Central memory CD4-positive, alpha-beta T cell (primary cell): ENCODE results near the gene AP3D1.

Experiments
- DNase-seq: peaks from one replicate; pipeline ENCODE4 v3.0.0; 2022

The AP3D1 gene

DNA sequence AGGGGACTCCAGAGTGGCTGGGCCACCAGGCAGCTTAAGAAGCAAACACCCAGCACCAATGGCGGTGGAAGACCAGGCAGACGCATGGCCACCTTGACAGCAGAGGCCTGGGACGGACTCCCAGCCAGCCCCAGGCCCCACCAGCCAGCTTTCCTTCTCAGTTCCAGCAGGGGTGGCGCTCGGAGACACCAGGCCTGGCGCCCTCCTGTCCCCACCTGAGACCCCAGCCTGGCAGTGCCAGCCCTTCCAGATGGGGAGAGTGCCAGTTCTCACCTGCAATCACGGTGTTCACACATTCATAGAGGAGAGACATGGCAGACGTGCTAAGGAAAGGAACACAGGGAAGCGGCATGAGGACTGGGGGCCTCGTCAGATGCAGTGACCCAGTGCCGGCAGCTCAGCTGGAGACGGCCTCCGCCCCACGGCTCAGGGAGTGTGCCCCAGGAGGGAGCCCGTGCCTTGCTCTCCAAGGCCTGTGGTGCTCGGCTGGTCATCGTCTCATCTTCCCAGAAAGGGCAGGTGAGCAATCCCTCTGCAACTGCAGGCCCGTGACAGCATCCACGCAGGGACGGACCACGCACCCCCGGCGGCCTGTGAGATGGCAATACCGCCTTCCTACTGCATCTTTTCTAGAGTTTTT lies 24.4 kb downstream of the AP3D1 start:
- no peak for DNase-seq

DNA sequence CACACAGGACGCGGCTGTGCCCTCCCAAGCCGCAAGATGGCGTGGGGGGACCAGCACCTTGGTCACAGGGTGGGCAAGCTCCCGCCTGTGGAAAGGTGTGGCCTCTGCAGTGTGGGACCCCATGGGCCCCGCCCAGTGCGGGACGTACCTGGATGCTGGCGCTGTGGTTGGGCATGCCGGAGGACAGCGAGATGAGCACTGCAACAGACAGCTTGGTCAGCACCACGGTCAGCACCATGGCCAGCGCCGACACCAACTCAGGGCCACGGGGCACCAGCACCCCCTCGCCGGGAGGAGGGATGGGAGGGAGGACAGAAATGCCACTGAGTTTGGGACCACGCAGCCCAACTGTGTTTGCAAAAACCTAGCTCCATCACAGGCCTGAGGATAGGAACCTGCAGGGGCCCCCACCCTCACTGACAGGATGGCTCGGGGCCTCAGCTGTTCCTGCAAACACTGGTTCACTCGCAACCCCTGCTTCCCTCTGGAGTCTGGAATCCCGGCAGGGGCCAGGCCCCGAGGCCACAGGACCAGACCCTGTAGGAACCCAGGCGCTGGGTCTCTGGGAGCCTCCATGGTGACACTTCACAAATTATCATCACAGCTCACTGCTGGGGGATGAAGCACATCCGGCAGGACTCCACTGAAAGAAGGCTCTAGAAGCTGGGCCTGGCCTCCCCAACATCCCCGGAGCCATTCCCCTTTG lies 27.5 kb downstream of the AP3D1 start:
- no peak for DNase-seq

DNA sequence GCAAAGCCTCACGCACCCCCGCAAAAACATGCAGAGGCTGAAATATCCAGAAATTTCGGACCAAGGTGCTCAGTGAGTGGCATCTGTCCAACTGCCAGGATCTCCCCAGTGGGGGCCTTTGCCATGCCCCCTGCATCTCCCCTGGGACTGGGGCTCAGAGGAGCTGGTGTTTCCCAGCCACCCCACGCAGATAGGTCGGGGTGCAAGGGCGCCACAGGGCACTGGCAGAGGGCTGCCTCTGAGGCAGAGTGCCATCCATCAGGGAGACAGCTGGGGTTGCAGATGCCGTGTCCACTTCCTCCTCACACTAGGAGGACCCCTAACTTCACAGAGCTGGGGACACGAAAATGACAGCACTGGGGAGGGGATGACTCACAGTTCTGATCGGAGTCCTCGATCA lies 28.4 kb downstream of the AP3D1 start:
- no peak for DNase-seq

DNA sequence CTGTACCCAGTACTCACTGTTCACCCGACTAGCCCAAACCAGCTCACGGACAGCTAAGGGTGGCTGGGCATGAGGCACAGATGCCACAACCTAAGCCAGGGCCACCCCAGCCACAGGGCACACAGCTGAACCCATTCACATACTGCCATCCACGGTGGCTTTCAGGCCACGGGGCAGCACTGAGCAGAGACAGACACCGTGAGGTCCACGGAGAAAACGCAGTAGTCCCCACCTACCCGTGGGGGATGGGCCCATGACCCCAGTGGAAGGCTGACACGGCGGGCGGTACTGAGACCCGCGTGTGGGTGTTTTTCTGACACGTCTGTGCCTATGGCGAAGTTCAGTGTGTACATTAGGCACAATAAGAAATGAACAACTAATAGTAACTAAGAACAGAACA lies 29.1 kb downstream of the AP3D1 start:
- no peak for DNase-seq

DNA sequence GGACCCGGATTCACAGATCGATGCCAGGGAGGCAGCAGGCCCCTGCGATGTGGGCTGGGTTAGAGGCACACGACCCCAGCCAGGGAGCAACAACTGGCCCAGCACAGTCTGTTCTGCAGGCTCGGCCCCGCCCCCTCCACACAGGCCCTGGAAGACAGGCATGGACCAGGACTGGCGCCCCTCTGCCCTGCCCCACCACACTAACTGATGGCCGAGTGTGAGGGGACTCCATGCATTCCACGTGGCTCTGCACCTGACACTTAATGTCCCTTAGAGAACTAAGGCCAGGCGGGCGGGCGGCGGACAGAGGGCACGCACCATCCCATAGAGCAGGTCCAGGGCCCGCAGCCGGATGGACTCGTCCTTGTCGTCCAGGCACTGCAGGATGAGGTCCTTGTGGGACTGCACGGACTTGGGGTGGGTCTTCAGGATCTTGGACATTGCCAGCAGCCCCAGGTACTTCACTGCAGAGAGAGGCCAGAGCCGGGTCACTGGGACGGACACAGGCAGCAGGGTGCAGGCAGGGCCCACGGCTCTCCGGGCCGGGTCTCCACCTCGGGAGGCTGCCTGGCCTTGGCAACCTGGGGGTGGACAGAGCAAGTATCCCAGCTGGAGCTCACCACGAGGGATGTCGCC lies 29.8 kb downstream of the AP3D1 start:
- DNase-seq: no peak

DNA sequence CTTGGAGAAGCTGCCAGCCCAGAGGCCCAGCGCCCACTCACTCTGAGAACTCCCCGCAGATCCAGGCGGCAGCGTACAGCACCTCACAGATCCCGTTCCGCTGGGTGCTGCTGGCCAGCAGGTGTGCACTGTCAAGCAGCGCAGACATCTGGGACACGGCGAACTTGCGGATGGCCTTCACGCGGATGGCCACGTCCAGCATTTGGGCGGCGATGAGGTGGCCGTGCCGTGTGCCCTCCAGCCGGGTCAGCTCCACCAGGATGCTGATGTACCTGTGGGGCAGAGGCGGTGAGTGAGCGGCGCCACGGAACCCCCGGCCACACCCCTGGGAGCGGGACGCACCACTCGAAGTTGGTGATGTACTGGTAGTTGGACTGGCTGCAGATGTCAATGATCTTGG lies 30.5 kb downstream of the AP3D1 start:
- DNase-seq: no peak

DNA sequence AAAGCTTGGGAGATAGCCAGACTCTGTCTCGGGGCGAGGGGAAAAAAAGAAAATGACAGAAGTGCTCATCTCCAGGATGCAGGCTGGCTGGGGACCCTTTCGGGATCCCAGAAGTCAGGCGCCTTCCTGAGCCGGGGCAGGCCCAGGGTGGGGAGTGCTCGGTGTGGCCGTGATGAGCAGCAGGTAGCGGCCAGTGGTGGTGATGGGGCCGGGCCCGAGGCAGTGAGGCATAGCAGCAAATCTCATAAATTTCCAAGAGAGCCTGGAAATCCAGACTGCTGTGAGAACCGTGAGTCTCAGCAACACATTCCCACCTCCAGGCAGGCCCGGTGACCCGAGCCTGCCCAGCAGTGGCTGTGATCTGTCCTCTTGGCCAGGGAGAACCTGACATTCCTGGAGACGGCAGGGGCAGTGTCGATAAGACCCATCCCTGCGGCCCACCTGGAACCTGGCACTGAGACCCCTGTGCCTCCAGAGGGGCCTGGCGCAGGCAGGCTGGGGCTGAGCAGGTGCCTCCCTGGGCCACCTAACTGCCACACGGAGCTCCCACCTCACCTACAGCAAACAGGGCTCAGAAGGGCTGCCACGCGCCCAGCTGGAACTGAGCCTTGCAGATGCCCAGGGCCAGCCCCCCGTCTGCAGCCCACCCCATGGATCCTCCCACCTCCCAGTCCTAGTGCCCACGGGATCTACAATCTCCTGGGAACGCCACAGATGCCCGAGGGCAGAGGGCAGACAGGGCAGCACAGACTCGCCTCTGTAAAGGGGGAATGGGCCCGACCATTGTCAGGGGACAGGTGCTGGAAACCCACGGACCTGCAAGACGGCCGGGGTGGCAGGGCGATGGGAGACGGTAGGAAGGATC lies 31.2 kb downstream of the AP3D1 start:
- DNase-seq: no peak

DNA sequence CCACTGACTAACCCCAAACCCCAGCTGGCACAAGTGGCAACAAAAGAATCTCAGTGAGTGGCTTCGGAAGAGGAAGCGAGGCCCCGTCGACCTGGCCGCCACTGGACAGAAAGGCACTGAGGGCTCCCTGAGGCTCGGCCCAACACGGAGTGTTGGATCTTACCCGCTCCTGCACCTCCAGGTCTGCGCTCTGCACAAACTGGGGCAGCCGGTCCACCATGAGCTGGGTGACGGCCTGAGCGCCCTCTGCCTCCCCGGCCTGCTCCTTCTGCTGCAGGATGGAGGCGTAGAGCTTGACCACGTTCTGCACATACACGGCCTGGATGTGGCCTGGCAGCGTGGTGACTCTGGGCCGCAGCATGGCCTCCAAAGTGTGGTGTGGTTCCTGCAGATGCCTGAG lies 32.9 kb downstream of the AP3D1 start:
- DNase-seq: no peak

DNA sequence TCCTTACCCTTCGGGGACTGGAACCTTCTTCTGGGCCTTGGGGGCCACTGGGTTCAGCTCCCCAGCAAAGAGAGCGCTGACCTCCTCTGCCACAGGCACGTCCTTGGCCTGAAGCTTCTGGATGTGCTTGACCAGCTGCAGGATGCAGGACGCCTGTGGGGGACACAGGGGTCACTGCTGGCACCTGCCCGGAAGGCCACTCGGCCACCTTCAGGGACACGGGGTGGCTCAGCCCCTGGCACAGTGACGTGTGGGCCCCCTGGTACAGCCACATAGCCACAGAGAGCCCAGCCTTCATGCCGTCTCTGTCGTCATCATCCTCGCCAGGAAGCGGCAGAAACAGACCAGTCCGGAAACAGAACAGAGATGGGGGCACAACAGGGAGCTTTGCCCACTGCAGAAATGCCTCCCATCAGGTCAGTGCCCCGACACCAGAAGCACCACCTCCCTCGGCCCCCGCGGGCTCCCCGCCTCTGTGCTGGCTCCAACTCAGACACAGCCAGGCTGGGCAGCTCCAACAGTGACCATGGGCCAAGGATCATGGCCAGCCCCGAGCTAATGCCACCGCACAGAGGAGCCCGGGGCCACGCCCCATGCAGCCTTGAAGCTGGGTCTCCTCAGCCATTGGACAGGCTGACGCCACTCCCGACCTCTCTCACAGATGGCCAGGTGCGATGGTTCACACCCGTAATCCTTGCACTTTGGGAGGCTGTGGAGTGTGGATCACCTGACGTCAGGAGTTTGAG lies 34.0 kb downstream of the AP3D1 start:
- no peak for DNase-seq

DNA sequence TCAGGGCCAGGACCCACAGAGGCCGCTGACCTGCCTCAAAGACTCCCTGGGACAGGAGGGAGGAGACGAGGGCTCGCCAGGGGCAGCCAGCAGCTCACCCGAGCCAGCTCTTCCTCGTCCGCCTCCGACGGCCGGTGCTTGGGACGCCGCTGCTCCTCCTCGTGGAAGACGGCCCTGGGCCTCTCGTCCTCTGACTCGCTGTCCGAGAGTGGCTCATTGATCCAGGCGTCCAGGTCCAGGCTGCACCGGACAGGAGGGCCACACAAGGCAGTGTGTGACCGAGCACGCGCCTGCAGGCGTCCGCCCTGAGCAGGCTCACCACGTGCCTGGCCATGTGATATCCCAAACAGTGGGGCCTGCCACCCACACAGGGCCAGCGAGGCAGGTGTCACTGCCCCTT lies 34.9 kb downstream of the AP3D1 start:
- no peak for DNase-seq

DNA sequence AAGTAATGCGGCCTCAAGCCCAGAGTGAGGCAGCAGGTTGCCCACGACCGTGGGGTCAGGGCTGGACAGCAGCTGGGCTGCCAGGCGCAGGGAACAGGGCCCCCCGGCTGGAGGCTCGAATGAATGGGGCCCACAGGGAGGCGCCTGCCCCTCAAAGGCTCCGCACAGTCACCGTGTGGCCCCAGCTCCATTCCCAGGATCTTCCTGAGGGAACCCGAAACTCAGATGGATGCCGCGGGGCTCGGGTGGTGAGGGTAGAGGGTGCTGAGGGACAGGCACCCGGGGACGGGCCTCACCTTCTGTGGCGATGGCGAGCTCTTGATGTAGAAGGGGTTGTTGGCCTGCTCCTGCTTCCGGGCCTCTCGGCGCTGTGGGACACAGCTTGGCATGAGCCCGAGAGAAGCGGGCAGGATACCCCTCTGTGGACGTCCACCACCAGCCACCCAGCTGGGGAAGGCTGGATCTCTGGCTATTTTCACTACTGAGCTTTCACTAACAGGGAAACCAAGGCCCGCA lies 35.4 kb downstream of the AP3D1 start:
- no peak for DNase-seq

DNA sequence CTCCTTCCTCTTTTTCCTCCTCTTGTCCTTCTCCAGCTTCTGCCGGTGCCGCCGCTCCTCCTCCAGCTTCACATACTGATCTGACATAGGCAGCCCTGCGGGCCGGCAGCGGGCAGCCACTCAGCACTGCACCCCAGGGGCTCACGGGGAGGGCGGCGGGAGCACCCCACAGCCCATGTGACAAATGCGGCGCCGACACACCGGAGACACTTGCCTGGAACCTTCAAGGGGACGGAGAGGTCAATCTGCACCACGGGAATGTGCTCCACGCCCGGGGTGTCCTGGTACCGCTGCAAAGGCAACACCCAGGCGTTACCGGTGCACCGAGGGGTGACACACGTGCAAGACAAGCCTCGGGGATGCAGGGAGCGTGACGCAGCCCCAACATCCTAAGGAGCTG lies 36.0 kb downstream of the AP3D1 start:
- DNase-seq: no peak

DNA sequence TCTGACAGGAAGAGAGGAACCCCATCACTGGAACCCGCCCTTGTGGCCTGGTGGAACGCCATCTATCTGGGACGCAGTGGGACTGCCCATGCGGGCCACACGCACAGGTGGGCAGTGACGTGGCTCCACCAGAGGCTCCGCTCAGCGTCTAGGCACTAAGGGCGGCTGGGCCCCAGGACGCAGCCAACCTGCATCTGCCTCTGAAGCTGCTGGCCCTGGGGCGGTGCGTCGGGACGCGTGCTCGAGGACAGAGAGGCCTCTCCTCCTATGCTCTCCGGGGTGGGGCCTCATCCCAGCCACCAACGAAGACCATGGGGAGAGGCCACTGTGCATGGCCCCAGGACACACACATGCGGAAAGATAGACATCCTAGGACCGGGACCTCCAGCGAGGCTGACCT lies 36.5 kb downstream of the AP3D1 start:
- DNase-seq: no peak

DNA sequence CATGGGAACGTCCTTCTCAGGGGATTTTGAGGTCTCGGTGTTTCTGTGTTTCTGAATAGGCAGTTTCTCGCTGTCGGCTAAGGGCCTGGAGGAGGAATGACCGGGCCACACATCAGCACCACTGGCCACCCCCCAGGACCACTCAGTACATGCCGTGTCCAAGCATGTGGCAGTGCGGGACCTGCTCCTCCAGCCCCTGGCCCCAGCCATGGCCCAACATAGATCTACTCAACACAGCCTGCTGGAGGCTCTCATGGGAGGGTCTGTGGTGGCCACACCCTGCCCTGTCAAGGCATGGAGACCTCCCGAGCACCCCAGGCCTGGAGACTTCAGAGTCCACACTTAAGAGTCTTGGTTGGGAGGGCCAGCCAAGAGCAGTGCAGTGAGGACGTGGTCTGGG lies 37.1 kb downstream of the AP3D1 start:
- DNase-seq: no peak

DNA sequence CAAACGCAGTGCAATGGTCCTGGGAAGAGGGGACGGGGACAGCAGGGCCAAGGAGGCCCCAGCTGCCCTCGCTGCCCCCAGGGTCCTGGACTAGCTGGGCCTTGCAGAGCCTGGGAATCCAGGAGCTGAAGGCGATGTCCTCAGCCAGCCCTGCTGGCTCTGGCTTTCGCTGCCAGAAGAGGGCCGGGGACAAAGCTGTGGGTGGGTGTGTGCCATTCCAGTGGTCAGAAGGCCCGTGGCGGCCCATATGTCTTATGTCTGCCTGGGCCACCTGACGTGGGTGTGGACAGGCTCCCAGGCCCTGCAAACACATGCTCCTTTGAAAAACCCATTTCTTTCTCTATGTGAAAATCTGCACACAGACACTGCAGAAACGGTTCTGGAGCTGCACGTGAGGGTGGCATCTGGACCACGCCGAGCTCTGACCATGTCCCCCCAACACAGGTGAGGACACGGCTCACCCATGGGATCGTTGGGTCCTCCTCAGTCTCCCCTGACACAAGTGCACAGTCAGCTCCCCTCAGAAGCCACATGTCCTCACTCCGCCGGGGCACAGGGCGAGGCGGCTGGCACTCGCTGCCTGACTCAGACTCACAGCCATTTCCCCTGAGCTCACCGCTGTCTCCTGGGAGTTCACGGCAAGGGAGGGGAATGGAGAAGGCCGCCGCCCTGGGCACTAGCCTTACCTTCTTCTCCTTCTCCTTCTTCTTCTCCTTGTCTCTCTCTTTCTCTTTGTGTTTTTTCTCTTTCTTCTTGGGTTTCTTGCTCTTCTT lies 37.7 kb downstream of the AP3D1 start:
- no peak for DNase-seq

DNA sequence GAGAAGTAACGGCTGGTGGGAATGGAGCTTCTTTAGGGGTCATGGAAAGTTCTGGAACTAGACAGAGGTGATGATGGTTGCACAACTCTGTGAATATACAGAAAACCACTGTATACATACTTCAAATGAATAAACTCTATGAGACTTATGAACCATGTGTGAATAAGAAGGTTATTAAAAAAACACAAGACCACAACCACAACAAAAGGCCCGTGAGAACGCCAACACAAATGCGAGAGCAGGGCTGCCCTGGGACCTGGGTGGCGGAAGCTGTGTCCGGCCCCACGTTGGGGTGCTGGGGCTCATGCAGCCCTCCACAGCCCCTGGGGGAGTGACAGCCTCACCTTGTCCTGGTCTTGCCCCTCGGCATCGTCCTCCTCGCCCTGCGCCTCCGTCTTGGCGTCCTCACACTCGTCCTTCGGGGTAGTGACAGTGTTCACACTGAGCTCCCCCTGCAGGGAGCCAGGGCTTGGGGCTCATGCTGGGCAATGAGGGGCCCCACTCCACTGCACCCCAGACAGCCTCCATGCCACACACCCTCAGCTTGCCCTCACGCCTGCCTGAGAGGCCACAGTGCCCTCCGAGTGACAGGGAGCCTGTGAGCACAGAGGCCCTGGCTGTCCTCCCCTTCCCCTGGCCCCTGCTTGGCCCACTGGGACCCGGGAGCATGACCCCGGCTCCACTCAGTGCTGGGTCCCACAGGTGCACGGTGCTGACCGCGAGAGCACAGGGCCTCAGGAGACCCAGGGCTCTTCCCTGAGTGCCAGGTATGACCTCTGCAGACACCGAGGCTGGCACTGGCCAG lies 38.6 kb downstream of the AP3D1 start:
- DNase-seq: no peak

DNA sequence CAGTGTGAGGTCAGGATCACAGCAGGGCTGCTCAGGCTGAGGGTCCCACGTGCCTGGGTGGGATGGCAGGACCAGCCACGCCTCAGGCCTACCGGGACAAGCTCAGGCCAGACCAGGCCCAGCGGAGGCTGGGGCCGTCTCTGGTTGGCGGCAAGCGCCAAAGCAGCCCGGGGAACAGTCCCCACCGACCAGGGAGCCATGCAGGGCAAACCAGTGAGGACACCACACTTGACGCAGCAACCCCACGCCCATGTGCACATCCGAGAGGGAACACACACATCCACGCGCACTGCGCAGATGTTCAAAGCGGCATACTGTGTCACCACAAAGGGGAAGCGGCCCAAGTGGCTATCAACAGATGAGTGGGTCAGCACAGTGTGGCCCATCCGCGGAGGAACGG lies 39.5 kb downstream of the AP3D1 start:
- no peak for DNase-seq

DNA sequence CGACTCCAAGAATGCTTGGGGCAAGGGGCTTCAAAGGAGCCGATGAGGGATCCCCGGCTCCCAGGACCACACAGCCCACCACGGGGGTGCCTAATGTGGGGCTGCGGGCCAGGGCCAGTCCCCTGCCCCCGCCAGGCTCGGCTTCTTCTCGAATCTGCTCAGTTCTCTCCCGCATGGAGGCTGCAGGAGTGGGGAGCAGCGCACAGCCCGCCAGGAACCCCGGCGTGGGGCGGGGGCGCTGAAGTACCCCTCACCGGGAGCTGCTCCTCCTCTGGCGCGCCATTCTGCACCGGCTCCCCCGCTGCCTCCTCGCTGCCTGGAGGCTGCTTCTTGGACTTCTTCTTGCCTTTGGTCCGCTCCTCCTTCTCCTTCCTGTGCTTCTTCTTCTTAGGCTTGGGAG lies 39.9 kb downstream of the AP3D1 start:
- no peak for DNase-seq

DNA sequence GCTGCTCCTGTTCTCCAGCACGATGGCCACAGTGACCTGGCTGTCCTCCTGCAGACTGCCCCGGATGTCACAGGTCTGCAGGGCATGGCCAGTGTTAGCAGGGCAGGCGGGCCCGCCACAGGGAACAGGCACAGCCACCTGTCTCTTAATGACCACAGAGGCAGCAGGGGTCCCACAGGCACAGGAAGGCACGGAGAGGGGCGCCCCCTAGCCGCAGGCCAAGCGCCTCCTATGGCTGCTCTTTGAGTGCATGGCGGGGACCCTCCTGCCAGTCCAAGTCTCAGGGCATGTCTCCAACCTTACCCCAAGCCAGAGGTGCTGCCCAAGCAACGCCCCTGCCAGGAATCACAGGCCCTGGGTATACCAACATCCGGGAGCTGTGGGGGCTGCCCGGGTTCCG lies 40.5 kb downstream of the AP3D1 start:
- DNase-seq: no peak

DNA sequence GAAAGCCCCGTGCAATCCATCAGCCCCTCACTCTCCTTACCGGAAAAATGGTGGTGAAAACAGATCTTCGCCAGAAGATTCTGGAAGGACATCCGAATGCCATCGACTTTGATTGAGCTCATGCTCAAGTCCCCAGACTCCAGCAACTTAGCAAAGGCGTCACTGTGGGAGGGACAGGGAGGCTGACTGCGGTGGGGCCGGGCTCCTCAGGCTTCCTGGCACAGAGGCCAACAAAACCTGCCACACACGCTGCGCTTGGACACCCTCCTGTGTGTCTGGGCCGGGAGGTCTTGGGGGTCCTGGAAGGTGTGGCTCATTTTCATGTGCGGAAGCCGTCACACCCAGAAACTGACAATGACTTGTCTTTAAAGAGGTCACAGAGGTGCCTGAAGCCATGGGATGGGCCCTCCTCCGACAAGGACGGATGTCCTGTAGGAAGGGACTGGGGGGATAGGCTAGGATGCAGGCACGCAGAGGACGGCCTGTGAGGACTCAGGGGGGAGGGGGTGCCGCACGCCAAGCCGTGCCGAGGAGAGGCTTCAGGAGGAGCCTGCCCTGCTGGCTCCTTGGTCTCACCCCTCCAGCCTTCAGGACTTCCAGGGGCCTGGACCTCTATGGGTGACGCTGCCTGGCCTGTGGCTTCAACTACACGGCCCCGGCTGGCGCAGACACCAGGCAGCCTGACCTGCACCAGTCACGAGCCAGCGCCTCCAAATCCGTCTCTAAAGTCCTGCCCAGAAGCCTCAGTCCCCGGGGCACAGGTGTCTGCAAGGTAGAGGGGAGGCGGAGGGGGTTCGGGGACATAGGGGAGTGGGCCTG lies 42.1 kb downstream of the AP3D1 start:
- DNase-seq: no peak
